Kidney tubule cell (primary cell): ENCODE results near the gene PCMTD2.
A peak's percentile ranks its signal among the peaks of the same experiment; 100 is the strongest.

Experiments used
- DNase-seq: peaks from one replicate; pipeline ENCODE4 v3.0.0-alpha.2; 2018; ENCODE audit warnings: low spot score

The PCMTD2 gene

GRCh38 chr20:64255361-64256281 lies at the start of gene PCMTD2:
Gene PCMTD2 (plus strand): TSS chr20:64255748. CDS start chr20:64259966, 4,218 bp downstream.
- DNase-seq, result peak; percentile 89

- DNase-seq, result no peak
These were observed 48.9 kb upstream of the PCMTD2 start for GRCh38 chr20:64206614-64207013.

- DNase-seq, result no peak
These were observed 47.6 kb upstream of the PCMTD2 start for GRCh38 chr20:64207641-64208590.

GRCh38 chr20:64209148-64209547 lies 46.4 kb upstream of the PCMTD2 start:
- DNase-seq, result no peak

GRCh38 chr20:64210656-64211369 lies 44.7 kb upstream of the PCMTD2 start:
- DNase-seq, result no peak

- DNase-seq, result no peak
These were observed 43.5 kb upstream of the PCMTD2 start for GRCh38 chr20:64211874-64212658.

- DNase-seq, result peak; percentile 17
These were observed 42.8 kb upstream of the PCMTD2 start for GRCh38 chr20:64212755-64213154.

GRCh38 chr20:64214113-64214512 lies 41.4 kb upstream of the PCMTD2 start:
- DNase-seq, result no peak

GRCh38 chr20:64214952-64215351 lies 40.6 kb upstream of the PCMTD2 start:
- DNase-seq, result no peak

GRCh38 chr20:64216036-64216435 lies 39.5 kb upstream of the PCMTD2 start:
- DNase-seq, result peak; percentile 6

- DNase-seq, result no peak
These were observed 38.6 kb upstream of the PCMTD2 start for GRCh38 chr20:64216910-64217309.

GRCh38 chr20:64217539-64218221 lies 37.9 kb upstream of the PCMTD2 start:
- no peak for DNase-seq

- no peak for DNase-seq
These were observed 36.3 kb upstream of the PCMTD2 start for GRCh38 chr20:64219202-64219601.

- DNase-seq, result no peak
These were observed 35.8 kb upstream of the PCMTD2 start for GRCh38 chr20:64219730-64220129.

GRCh38 chr20:64220420-64220819 lies 35.1 kb upstream of the PCMTD2 start:
- no peak for DNase-seq

- DNase-seq, result no peak
These were observed 34.5 kb upstream of the PCMTD2 start for GRCh38 chr20:64220891-64221527.

- peak; percentile 84 for DNase-seq
These were observed 33.2 kb upstream of the PCMTD2 start for GRCh38 chr20:64222291-64222735.

- no peak for DNase-seq
These were observed 32.6 kb upstream of the PCMTD2 start for GRCh38 chr20:64222851-64223525.

GRCh38 chr20:64223526-64224067 lies 32.0 kb upstream of the PCMTD2 start:
- DNase-seq, result peak; percentile 75
